DND-41 (cell line): ENCODE results near the gene CTRB1.

Experiments
- ATAC-seq: fragments of 200-7000 bp; cut with Tn5 transposase; 3 replicates; pipeline ENCODE4 v1.9.1; 2021; ENCODE audit warnings: low read depth; ENCODE audit not compliant: insufficient read depth
- DNase-seq: peaks from one replicate; pipeline ENCODE4 v3.0.0-alpha.2; 2020
- H2AFZ ChIP-seq: 2 replicates; pipeline ENCODE4 v1.6.0; 2012; ENCODE audit warnings: low read depth, low read length
- H3K27ac ChIP-seq: 2 replicates; pipeline ENCODE4 v1.5.1; 2012; ENCODE audit warnings: low read length, inconsistent platforms
- H3K27me3 ChIP-seq: fragments of 200-600 bp; sonication (generic); 2 replicates; pipeline ENCODE4 v1.6.0; 2012; ENCODE audit warnings: low read length, mild to moderate bottlenecking, inconsistent platforms; ENCODE audit not compliant: insufficient read depth, poor library complexity
- H3K36me3 ChIP-seq: 2 replicates; pipeline ENCODE4 v1.5.1; 2012; ENCODE audit warnings: low read length, inconsistent platforms; ENCODE audit not compliant: insufficient read depth
- H3K4me1 ChIP-seq: 2 replicates; pipeline ENCODE4 v1.5.1; 2012; ENCODE audit warnings: mild to moderate bottlenecking, low read length; ENCODE audit not compliant: insufficient read depth
- H3K4me2 ChIP-seq: 2 replicates; pipeline ENCODE4 v1.6.0; 2012; ENCODE audit warnings: mild to moderate bottlenecking, moderate library complexity, low read length, inconsistent platforms; ENCODE audit not compliant: insufficient read depth
- H3K4me3 ChIP-seq, 2 experiments: fragments of 200-600 bp in 1 of 2; shearing (Covaris generic) in 1 of 2; 2 replicates each; pipeline ENCODE4 v1.5.1; 2012 to 2016; ENCODE audit warnings: inconsistent platforms in 2 of 2, low read length in 2 of 2, mild to moderate bottlenecking in 2 of 2, low read depth in 1 of 2, moderate library complexity in 1 of 2
- H3K79me2 ChIP-seq: 2 replicates; pipeline ENCODE4 v1.6.0; 2012; ENCODE audit warnings: low read length, inconsistent platforms; ENCODE audit not compliant: insufficient read depth
- H3K9ac ChIP-seq: 2 replicates; pipeline ENCODE4 v1.6.0; 2012; ENCODE audit warnings: low read depth, mild to moderate bottlenecking, inconsistent platforms, low read length, moderate library complexity
- H3K9me3 ChIP-seq: 2 replicates; pipeline ENCODE4 v1.5.1; 2012; ENCODE audit warnings: low read length, moderate library complexity, mild to moderate bottlenecking, inconsistent platforms; ENCODE audit not compliant: insufficient read depth, severe bottlenecking
- H4K20me1 ChIP-seq: 2 replicates; pipeline ENCODE4 v1.6.0; 2012; ENCODE audit warnings: low read length; ENCODE audit not compliant: insufficient read depth
- EZH2 ChIP-seq: IDR thresholded peaks from 3 replicates; pipeline ENCODE4 v1.6.1; 2012; ENCODE audit warnings: borderline replicate concordance, low read depth, mild to moderate bottlenecking, moderate library complexity, low read length, inconsistent platforms; ENCODE audit not compliant: severe bottlenecking
- TF ChIP-seq, protein P1 (sequence below): IDR thresholded peaks from 2 replicates; pipeline ENCODE4 v1.5.1; 2012; ENCODE audit warnings: borderline replicate concordance, low read length, moderate library complexity, mild to moderate bottlenecking; ENCODE audit not compliant: poor library complexity, severe bottlenecking; ENCODE audit errors: extremely low read depth

Gene CTRB1

DNA sequence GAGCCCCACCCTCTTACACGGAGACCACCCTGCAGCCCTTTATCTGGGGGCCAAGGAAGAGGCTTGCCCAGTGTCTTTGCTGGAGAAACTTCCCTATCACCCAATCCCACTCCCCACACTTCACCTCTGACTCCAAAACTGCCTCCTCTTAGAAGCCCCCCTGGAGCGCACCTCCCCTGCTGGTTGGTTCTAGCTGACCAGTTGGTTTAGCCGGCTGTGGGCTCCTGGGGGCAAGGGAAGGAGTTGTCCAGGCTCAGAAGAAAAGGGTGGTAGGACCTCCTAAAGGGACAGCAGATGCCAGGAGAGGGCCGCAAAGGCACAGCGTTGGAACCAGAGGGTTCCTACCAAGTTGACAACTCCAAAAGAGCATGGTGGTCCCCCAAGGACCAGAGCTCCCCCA, 30.7 kb downstream of the CTRB1 start:
- Histone ChIP-seq H3K79me2 (no peaks in the 10 kb centered on the region), H3K9me3 (no peaks in the 10 kb centered on the region), H3K4me1 (no peaks in the 10 kb centered on the region), H3K36me3 (no peaks in the 10 kb centered on the region), H3K4me3 (no peak overlapping the region), H3K4me2 (no peak overlapping the region), H3K27me3 (no peaks in the 10 kb centered on the region), H3K9ac (no peak overlapping the region), H4K20me1 (peaks cover 5% of the 10 kb centered on the region; the same call in 1 of the 2 replicates), H3K27ac (no peak overlapping the region), H2AFZ (no peak overlapping the region)
- TF ChIP-seq, protein P1, sequence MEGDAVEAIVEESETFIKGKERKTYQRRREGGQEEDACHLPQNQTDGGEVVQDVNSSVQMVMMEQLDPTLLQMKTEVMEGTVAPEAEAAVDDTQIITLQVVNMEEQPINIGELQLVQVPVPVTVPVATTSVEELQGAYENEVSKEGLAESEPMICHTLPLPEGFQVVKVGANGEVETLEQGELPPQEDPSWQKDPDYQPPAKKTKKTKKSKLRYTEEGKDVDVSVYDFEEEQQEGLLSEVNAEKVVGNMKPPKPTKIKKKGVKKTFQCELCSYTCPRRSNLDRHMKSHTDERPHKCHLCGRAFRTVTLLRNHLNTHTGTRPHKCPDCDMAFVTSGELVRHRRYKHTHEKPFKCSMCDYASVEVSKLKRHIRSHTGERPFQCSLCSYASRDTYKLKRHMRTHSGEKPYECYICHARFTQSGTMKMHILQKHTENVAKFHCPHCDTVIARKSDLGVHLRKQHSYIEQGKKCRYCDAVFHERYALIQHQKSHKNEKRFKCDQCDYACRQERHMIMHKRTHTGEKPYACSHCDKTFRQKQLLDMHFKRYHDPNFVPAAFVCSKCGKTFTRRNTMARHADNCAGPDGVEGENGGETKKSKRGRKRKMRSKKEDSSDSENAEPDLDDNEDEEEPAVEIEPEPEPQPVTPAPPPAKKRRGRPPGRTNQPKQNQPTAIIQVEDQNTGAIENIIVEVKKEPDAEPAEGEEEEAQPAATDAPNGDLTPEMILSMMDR, result no peak
- no peak for TF ChIP-seq EZH2
- ATAC-seq, result no peak
- no peak for DNase-seq

DNA sequence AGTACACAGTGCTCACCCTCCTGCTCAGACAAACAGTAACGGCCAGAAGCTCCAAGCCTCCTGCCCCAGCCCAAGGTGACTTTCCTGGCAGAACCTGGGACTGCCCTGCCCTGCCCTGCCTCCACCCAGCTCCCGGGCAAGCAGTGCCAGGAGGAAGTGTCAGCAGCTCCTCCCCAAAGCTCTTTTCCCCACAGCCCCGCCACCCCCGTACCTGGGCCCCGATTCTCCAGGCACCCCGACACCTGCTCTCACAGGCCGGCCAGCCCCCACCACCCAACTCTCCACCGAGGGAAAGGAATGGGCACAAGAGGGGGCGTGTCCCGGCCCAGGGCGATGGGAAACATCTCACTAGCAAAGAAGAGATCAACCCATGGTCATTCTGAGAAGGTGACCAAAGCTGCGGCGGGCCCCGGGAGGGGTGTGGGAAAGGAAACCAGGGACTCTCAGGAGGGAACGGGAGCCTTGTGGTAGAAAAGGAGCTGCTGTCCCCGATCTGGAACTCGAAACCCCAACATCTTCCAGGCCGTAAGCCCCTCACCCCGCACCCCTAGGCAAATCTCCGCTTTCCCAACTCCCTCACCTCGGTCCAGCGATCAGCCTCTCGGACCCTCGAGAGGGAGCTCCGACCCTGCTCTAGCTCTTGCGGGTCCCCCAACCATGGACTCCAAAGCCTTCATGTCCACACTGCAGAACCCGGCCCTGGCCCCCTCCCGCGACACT, 31.5 kb downstream of the CTRB1 start:
- Histone ChIP-seq H3K4me1 (no peaks in the 10 kb centered on the region), H3K27me3 (peaks cover 7% of the 10 kb centered on the region), H3K9ac (no peak overlapping the region), H3K79me2 (no peaks in the 10 kb centered on the region), H3K9me3 (no peaks in the 10 kb centered on the region), H2AFZ (no peak overlapping the region), H3K4me2 (no peak overlapping the region), H3K36me3 (no peaks in the 10 kb centered on the region), H4K20me1 (peaks cover 5% of the 10 kb centered on the region; the same call in 1 of the 2 replicates), H3K4me3 (no peak overlapping the region), H3K27ac (no peak overlapping the region)
- ATAC-seq, result no peak
- no peak for DNase-seq
- TF ChIP-seq, protein P1, result no peak
- TF ChIP-seq EZH2, result no peak

DNA sequence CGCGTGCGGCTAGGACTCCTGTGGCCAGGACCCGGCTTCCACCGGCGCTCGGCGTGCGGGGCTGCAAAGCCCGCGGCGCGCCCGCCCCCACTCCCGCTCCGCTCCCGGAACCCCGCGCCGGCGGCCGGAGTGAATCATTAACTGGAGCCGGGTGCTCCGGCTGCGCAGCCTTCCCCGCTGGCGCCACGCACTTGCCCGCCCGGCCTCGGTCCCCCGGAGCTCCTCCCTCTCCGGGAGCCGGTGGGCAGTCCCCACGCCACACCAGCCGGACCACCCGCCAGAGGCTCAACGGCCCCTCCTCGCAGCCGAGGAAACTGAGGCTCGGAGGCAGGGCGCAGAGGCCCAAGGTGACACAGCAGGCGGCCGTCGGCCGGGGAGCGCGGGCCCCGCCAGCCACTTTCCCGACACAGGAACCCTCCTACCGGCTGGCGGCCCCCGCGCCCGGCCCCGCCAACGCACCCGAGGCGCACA, 32.1 kb downstream of the CTRB1 start:
- ATAC-seq (no peak), DNase-seq (no peak)
- no peaks in the 10 kb centered on the region for H3K9me3 ChIP-seq
- H3K4me1 ChIP-seq, result no peaks in the 10 kb centered on the region
- no peak overlapping the region for H3K4me2 ChIP-seq
- H3K27me3 ChIP-seq, result peaks cover 7% of the 10 kb centered on the region
- H3K9ac ChIP-seq, result no peak overlapping the region
- TF ChIP-seq, protein P1, result no peak
- no peak for TF ChIP-seq EZH2
- H3K36me3 ChIP-seq, result no peaks in the 10 kb centered on the region
- H2AFZ ChIP-seq, result no peak overlapping the region
- peaks cover 5% of the 10 kb centered on the region; the same call in 1 of the 2 replicates for H4K20me1 ChIP-seq
- H3K4me3 ChIP-seq, result no peak overlapping the region
- H3K79me2 ChIP-seq, result no peaks in the 10 kb centered on the region
- no peak overlapping the region for H3K27ac ChIP-seq
